Fibroblast of skin of right quadriceps (primary cell): ENCODE results near the gene NDUFA7.
"Not testable (repeated sequence)": the region's sequence is repeated elsewhere in the genome, so short reads cannot be mapped to it uniquely, and the experiment has no call there.

Experiments used
- DNase-seq: peaks from one replicate; pipeline ENCODE4 v3.0.0-alpha.2; 2013

NDUFA7 gene

DNA sequence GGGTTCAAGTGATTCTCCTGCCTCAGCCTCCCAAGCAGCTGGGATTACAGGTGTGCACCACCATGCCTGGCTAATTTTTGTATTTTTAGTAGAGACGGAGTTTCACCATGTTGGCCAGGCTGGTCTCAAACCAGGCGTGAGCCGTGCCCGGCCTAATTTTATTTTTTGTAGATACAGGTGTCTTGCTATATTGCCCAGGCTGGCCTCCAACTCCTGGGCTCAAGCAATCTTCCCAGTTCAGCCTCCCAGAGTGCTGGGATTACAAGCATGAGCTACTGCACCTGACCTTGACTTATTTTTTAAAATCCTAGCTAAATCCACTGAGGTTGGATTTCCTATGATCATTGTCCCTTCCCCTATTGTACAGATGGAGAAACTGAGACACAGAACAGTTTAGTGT lies 20.3 kb upstream of the NDUFA7 start:
- not testable (repeated sequence) for DNase-seq

GRCh38 chr19:8340341-8341096 lies 19.3 kb upstream of the NDUFA7 start:
- DNase-seq = no peak

DNA sequence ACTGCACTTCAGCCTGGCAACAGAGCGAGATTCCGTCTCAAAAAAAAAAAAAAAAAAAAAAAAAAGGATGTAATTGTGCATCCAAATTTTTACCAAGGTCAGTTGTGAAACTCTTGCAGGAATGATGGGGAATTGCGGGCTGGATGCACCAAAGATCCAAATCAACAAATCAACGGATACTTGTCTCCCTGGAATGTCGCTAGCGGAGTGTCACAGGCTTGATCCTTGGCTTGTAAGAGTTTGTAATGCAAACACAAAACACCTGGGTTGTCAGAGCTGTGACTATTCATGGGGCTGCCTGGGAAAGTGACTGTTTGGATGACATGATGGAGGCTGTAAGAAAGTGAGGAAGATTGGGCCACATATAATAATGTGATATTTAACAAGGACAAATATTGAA lies 17.7 kb upstream of the NDUFA7 start:
- no peak for DNase-seq

DNA sequence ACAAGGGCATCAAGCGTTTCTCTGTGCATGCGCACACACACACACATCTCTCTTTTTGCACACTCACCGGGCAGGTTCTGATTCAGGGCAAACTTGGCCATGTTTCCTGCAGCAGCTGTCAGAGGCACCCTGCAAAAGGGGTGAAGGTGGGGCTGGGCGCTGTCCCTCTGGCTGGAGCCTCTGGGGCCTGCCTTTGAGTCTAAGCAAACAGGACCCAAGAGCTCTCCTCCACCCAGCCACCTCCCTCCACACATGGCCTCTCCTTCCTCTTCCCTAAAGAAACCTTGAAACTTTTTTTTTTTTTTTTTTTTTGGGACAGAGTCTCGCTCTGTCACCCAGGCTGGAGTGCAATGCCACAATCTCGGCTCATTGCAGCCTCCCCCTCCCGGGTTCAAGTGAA lies 16.6 kb upstream of the NDUFA7 start:
- no peak for DNase-seq

DNA sequence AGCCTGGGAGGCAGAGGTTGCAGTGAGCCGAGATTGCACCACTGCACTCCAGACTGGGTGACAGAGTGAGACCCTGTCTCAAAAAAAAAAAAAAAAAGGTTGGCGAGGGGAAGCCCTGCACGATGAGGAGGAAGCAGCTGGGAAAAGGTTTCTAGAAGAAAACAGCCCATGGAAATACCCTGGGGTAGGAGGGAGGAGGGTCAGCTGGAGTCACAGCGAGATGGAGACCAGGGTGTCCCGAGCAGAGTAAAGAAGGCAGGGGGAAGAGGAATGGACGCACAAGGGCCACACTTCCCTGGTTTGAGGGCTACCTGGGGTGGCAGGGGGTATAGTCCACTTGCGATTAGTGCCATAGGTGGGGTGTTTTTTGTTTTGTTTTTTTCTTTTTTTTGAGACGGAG lies 15.5 kb upstream of the NDUFA7 start:
- no peak for DNase-seq

DNA sequence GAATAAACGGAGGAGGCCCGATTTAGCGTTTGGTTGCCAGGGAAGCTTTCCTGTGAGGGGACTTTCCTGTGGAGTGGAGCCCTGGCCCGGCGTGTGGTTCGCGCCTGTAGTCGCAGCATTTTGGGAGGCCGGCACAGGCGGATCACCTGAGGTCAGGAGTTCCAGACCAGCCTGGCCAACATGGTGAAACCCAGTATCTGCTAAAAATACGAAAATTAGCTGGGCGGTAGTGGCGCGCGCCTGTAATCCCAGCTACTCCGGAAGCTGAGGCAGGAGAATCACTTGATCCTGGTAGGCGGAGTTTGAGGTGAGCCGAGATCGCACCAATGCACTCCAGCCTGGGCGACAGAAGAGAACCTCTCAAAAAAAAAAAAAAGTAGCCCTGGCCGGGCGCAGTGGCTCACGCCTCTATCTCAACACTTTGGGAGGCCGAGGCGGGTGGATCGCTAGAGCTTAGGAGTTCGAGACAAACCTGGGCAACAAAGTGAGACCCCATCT lies 14.9 kb upstream of the NDUFA7 start:
- no peak for DNase-seq

GRCh38 chr19:8335343-8336071 lies 14.3 kb upstream of the NDUFA7 start:
- DNase-seq = no peak

- peak; percentile 19 for DNase-seq
Measured at GRCh38 chr19:8334458-8335342, 13.5 kb upstream of the NDUFA7 start.

DNA sequence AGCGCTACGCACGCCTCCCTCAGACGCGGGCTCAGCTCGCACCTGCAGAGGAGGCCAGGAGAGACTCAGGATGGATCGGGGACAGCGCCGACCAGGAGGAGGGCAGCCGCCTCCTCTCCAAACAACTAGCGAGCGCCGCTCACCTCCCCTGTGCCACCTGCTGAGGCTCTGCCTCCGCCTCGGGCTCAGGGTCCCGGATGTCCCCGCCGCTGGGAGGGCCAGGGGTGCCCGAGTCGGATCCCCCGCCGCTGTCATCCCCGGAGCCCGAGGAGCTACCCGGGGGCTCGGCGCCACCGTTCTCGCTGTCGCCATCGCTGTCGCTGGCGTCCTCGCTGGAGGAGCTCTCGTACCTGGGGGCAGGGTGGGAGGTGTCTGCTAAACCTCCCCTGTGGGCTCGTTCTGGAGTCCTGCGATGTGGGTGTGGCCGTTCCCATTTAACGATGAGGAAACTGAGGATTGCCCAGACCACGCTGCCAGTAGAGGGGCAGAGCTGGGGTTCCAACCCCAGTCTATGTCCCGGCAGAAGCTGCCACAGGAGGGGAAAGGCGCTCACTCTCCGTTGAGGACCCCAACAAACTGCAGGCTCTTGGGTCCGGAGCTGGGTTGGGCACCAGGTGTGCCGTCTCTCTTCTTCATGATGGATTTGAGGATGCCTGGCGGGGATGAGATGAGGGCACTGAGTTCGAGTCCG lies 12.7 kb upstream of the NDUFA7 start:
- DNase-seq = no peak

DNA sequence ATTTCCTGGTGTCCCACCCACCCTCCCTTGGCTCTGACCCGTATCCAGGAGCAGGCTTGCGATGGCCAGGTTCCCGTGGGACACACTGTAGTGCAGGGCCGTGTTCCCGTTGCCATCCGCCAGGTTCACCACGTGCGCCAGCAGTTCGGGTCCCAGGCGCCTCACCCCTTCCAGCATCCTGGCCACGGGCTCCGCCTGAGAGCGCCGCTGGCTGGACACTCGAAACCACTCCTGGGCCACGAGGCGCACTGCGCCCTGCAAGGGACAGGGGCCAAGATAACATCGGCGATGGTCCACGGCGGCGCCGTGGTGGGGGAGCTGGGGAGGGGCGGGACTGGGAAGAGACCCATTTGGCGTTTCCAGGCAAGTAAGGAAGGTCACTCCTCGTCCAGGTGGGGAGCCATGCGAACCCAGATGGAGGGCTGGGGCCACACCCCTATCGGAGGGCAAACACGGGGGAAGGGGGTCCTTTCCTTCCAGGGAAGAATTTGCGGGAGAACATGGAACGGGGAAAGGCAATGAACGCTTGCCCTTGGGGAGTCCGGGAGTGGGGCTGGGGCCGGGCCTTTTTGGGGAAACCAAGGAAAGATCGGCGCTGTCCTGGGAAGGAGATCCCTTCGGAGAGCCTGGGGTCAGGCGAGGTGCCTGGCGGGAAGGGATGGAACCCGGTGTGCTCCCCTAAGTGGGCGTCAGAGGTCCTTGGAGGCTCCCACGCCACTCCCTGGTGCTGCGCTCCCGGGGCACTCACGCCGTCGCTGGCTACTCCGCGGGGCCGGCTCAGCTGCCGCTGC lies 12.0 kb upstream of the NDUFA7 start:
- DNase-seq = no peak

GRCh38 chr19:8331263-8331845 lies 10.2 kb upstream of the NDUFA7 start:
- DNase-seq = no peak

GRCh38 chr19:8329996-8330395 lies 8.8 kb upstream of the NDUFA7 start:
- no peak for DNase-seq

- DNase-seq = no peak
Measured at GRCh38 chr19:8325454-8325853, 4.3 kb upstream of the NDUFA7 start.

DNA sequence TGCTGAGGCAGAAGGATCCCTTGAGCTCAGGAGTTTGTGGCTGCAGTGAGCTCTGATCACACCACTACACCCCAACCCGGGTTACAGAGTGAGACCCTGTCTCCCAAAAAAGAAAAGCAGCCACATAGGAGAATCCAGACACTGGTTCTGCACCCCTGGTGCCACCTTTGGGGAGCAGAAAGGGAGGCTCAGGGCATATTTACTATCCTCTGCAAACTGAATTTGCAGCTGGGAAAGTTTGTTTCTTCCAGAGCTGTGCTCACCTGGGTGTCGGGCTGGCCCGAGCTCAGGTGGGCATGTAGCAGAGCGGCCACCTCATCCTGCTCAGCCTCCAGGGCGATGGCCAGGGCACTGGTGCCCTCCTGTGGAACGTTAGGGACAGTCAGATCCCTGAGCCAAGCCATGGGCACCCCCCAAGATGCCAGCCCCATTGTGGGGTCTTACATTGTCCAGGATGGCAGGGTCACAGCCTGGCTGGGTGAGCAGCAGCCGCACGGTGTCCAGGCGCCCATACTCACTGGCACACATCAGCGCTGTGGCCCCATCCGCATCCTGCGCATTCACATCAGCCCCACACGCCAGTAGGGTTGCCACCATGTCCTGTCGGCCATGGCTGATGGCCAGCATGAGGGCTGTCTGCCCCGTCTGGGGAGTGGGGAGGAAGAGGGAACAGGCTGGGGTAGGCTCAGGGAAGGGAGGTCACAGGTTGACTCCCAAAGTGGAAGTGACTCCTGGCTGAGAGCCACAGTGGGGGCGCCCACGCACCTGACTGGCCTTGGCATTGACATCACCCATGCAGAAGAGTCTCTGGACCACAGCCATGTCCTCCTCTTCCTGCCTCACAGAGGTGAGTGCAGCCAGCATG lies 3.2 kb upstream of the NDUFA7 start:
- no peak for DNase-seq

GRCh38 chr19:8323781-8324185 lies 2.6 kb upstream of the NDUFA7 start:
- DNase-seq = no peak

DNA sequence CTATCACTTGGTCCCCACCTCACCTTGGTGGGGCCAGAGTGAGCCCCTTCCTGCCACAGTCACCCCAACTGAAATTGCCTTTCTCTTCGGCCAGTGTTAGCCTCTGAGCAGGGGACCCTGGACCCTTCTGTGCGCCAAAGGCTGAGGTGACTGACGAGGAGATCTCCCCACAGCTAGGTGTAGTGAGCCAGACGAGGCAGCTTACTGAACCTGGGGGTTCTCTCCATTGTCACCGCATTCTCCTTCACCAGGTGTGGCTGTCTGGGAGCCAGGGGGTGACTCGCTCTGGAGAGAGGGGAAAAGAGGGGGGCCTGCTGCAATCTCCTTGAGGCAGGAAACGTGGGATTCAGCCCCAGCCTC lies 1.4 kb upstream of the NDUFA7 start:
- DNase-seq = no peak

GRCh38 chr19:8321986-8322637 lies 937 bp upstream of the NDUFA7 start:
- no peak for DNase-seq

- no peak for DNase-seq
Measured at GRCh38 chr19:8320564-8321066, 560 bp downstream of the NDUFA7 start.

DNA sequence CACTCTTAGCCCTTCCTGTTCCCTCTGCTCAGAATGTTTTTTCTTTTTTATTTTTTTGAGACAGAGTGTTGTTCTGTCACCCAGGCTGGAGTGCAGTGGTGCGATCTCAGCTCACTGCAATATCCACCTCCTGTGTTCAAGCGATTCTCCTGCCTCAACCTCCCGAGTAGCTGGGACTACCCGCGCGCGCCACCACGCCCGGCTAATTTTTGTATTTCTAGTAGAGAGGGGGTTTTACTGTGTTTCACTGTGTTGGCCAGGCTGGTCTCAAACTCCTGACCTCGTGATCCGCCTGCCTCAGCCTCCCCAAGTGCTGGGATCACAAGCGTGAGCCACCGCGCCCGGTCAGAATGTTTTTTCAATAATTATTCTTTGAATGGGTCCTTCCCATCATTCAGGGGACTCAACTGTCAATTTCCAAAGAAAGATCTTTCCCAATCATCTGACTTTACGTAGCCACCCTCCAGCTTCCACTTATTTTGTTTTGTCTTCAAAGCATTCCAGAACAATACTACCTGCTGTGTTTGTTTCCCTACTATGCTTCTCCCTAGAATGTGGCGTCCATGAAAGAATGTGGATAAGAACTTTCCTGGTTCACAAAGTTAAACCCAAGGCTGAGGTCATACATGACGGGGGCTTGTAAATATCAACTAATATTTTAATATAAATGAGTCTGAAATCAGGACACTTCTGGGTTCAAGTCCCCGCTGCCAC lies 1.2 kb downstream of the NDUFA7 start:
- no peak for DNase-seq
